Measurements from ENCODE around the gene NCF2. TPM values are rescaled to one million over a fixed set of nuclear protein-coding genes. Genes with fewer than 3 reads are reported as not detected.

NCF2 gene
- total RNA-seq, 2 donors from 2014 or later = 0.55 TPM; not detected in 1

- Histone ChIP-seq H3K36me3 (ENCODE audit: control insufficient read depth, insufficient read depth, low read length) (peaks cover 89% of the 10 kb centered on the region), H3K9me3 (ENCODE audit: control insufficient read depth, low read length) (no peaks in the 10 kb centered on the region), H3K4me3 (ENCODE audit: low read length) (no peak overlapping the region), H3K4me1 (ENCODE audit: control insufficient read depth, insufficient read depth, low read length) (no peaks in the 10 kb centered on the region), H3K9ac (ENCODE audit: extremely low read depth, low read length, poor library complexity, severe bottlenecking) (no peak overlapping the region), H3K27me3 (ENCODE audit: control insufficient read depth, insufficient read depth, low read length, poor library complexity, severe bottlenecking) (no peaks in the 10 kb centered on the region), H3K27ac (ENCODE audit: low read depth, low read length) (no peak overlapping the region)
- Mint-ChIP-seq H3K27me3 (ENCODE audit: insufficient read depth) (no peaks in the 10 kb centered on the region), H3K4me3 (no peak overlapping the region), H3K9me3 (no peaks in the 10 kb centered on the region), H3K36me3 (ENCODE audit: low read depth) (peaks cover 47% of the 10 kb centered on the region), H3K4me1 (no peaks in the 10 kb centered on the region), H3K27ac (no peak overlapping the region)
- TF ChIP-seq CTCF (conservative IDR thresholded peaks at IDR 0.05) = no peak
- WGBS, 2 experiments (ENCODE audit: insufficient coverage in 1 of 2, insufficient read length in 1 of 2) = 100% methylated on average over 3 of the region's 3 CpGs; no CpG with 5 or more reads in 1 of the 2 experiments
- DNase-seq = no peak
Measured at GRCh38 chr1:183528577-183528976, 61.7 kb downstream of the NCF2 start.

GRCh38 chr1:183522104-183522503, 68.2 kb downstream of the NCF2 start:
- H3K4me1 ChIP-seq (ENCODE audit: control insufficient read depth, insufficient read depth, low read length) = peaks cover 5% of the 10 kb centered on the region
- H3K36me3 Mint-ChIP-seq (ENCODE audit: low read depth) = peaks cover 62% of the 10 kb centered on the region
- no peak overlapping the region for H3K27ac ChIP-seq (ENCODE audit: low read depth, low read length)
- no peak for TF ChIP-seq CTCF (conservative IDR thresholded peaks at IDR 0.05)
- WGBS, 2 experiments (ENCODE audit: insufficient coverage in 1 of 2, insufficient read length in 1 of 2) = 95 to 100% methylated on average over 1 of the region's 1 CpG
- no peak overlapping the region for H3K4me3 ChIP-seq (ENCODE audit: low read length)
- no peaks in the 10 kb centered on the region for H3K27me3 Mint-ChIP-seq (ENCODE audit: insufficient read depth)
- no peaks in the 10 kb centered on the region for H3K9me3 Mint-ChIP-seq
- H3K4me3 Mint-ChIP-seq = no peak overlapping the region
- no peaks in the 10 kb centered on the region for H3K9me3 ChIP-seq (ENCODE audit: control insufficient read depth, low read length)
- no peak overlapping the region for H3K27ac Mint-ChIP-seq
- peaks cover 88% of the 10 kb centered on the region for H3K36me3 ChIP-seq (ENCODE audit: control insufficient read depth, insufficient read depth, low read length)
- no peak overlapping the region for H3K9ac ChIP-seq (ENCODE audit: extremely low read depth, low read length, poor library complexity, severe bottlenecking)
- no peaks in the 10 kb centered on the region for H3K27me3 ChIP-seq (ENCODE audit: control insufficient read depth, insufficient read depth, low read length, poor library complexity, severe bottlenecking)
- H3K4me1 Mint-ChIP-seq = peaks cover 11% of the 10 kb centered on the region
- no peak for DNase-seq

GRCh38 chr1:183520379-183520778, 69.9 kb downstream of the NCF2 start:
- no peak for TF ChIP-seq CTCF (conservative IDR thresholded peaks at IDR 0.05)
- Mint-ChIP-seq H3K27ac (no peak overlapping the region), H3K27me3 (ENCODE audit: insufficient read depth) (no peaks in the 10 kb centered on the region), H3K4me3 (no peak overlapping the region), H3K9me3 (no peaks in the 10 kb centered on the region), H3K4me1 (peaks cover 25% of the 10 kb centered on the region), H3K36me3 (ENCODE audit: low read depth) (peaks cover 55% of the 10 kb centered on the region)
- Histone ChIP-seq H3K36me3 (ENCODE audit: control insufficient read depth, insufficient read depth, low read length) (peaks cover 76% of the 10 kb centered on the region), H3K4me1 (ENCODE audit: control insufficient read depth, insufficient read depth, low read length) (peaks cover 14% of the 10 kb centered on the region), H3K9ac (ENCODE audit: extremely low read depth, low read length, poor library complexity, severe bottlenecking) (no peak overlapping the region), H3K4me3 (ENCODE audit: low read length) (no peak overlapping the region), H3K9me3 (ENCODE audit: control insufficient read depth, low read length) (no peaks in the 10 kb centered on the region), H3K27me3 (ENCODE audit: control insufficient read depth, insufficient read depth, low read length, poor library complexity, severe bottlenecking) (no peaks in the 10 kb centered on the region), H3K27ac (ENCODE audit: low read depth, low read length) (no peak overlapping the region)
- DNase-seq = no peak
- 100% methylated on average over 1 of the region's 1 CpG for WGBS, 2 experiments (ENCODE audit: insufficient coverage in 1 of 2, insufficient read length in 1 of 2)
